Epithelial cell of esophagus (primary cell): ENCODE data around the gene TARS3.

Experiments used
- DNase-seq: peaks from one replicate; pipeline ENCODE4 v3.0.0; 2010; ENCODE audit warnings: low read depth
- H3K4me3 ChIP-seq: 2 replicates; pipeline ENCODE4 v1.5.1; 2011; ENCODE audit warnings: mild to moderate bottlenecking, low read length, control low read depth
- CTCF ChIP-seq: IDR thresholded peaks from 2 replicates; pipeline ENCODE4 v1.5.1; 2011; ENCODE audit warnings: low read depth, mild to moderate bottlenecking, low read length, control low read depth, inconsistent platforms; ENCODE audit not compliant: insufficient read depth; ENCODE audit errors: missing control alignments

TARS3 gene

GRCh38 chr15:101733545-101733944 is 9.3 kb upstream of the TARS3 start:
- DNase-seq, result no peak
- no peak for TF ChIP-seq CTCF

GRCh38 chr15:101732772-101733171 is 8.5 kb upstream of the TARS3 start:
- no peak for TF ChIP-seq CTCF
- no peak overlapping the region for H3K4me3 ChIP-seq
- no peak for DNase-seq

More at GRCh38 chr15:101733545-101733944, 9.3 kb upstream of the TARS3 start:
- no peak overlapping the region for H3K4me3 ChIP-seq

DNA sequence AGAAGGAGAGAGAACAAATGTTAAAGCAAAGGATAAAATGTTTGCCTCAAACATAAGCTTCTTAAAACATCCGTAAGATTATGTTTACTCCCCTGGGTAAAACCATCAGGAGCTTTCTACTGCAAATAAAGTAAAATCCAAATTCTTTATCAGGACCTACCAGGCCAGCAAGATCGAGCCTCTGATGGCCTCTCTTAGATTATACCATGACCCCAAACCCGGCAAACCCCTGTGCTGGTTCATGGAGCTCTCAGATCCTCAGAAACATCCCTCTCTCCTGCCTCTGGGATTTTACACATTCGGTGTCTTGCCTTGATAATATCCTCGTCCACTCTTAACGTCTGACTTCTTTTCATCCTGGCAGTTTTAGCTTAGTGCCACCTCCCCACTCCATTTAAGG is 7.5 kb upstream of the TARS3 start:
- no peak for DNase-seq
- no peak for TF ChIP-seq CTCF
- no peak overlapping the region for H3K4me3 ChIP-seq

GRCh38 chr15:101727186-101727585 is 2.9 kb upstream of the TARS3 start:
- no peak for DNase-seq
- H3K4me3 ChIP-seq, result no peak overlapping the region
- no peak for TF ChIP-seq CTCF

- no peak overlapping the region for H3K4me3 ChIP-seq
- TF ChIP-seq CTCF, result no peak
- DNase-seq, result no peak
These were observed 800 bp upstream of the TARS3 start for GRCh38 chr15:101725073-101725472.

GRCh38 chr15:101724675-101725005 is 367 bp upstream of the TARS3 start:
- H3K4me3 ChIP-seq, result peak overlapping the region; percentile 13
- DNase-seq, result no peak
- no peak for TF ChIP-seq CTCF

DNA sequence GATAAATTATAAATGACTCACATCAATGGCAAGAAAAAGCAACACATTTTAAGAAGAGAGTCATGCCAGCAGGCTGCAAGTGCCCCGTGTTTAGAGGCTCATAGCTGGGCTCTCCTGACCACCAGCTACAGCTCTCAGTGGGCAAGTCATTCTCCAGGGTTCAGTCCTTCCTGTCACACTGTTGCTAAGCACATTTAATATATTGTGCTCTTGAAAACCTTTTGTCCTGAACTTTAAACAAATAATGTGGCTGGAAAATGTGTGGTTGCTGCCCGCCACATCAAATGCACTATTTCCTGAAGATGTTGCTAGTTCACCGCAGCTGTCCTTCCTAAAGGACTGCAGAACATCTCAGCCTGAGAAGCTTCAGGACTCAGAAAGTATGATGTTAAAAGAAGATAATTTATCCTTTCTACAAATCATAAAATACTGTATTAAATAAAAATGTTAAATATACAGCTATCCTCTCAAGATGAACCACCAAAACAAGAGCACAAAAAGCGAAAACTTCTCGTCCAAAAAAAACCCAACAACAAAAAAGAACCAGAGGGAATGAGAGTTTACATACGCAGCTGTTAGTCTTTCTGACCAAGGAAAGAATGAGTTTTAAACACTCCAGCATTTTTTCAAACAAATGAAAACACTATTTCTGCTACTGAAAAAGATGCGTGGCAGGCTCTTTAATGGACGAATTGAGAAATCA is 951 bp downstream of the TARS3 start:
- no peak for TF ChIP-seq CTCF
- peak overlapping the region; percentile 63 for H3K4me3 ChIP-seq
- DNase-seq, result peak; percentile 24
